ENCODE measurements around the gene SLC22A23.

Gene SLC22A23

DNA sequence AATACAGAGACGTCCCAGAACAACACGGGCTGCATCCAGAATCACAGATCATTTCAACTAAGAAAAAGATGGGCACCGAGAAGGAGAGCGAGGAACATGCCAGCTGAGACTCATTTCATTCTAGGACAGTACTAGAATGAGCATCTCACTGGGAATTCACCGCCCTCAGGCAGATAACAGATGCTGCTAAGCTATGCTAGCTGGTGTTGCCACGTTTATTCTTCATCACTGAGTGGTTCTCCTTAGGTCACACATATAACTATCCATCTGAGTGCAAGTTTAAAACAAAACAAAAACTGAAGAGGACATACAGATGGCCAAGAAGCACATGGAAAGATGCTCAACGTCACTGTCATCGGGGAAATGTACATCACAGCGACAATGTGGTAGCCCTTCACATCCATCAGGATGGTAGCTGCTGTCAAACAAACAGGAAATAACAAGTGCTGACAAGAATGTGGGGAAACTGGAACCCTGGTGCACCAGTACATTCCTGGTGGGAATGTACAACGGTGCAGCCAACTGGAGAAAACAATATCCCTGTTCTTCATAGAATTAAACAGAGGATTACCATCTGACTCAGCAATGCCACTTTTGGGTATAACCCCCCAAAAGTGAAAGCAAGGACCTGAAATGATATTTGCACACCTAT is 97.6 kb downstream of the SLC22A23 start (continued):
- TF ChIP-seq ZNF623 (tag by site-specific recombination; IDR thresholded peaks at IDR 0.05) = no peak
- TF ChIP-seq, protein P1, sequence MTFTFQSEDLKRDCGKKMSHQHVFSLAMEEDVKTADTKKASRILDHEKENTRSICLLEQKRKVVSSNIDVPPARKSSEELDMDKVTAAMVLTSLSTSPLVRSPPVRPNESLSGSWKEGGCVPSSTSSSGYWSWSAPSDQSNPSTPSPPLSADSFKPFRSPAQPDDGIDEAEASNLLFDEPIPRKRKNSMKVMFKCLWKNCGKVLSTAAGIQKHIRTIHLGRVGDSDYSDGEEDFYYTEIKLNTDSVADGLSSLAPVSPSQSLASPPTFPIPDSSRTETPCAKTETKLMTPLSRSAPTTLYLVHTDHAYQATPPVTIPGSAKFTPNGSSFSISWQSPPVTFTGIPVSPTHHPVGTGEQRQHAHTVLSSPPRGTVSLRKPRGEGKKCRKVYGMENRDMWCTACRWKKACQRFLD (tag by site-specific recombination; IDR thresholded peaks at IDR 0.05) = no peak

DNA sequence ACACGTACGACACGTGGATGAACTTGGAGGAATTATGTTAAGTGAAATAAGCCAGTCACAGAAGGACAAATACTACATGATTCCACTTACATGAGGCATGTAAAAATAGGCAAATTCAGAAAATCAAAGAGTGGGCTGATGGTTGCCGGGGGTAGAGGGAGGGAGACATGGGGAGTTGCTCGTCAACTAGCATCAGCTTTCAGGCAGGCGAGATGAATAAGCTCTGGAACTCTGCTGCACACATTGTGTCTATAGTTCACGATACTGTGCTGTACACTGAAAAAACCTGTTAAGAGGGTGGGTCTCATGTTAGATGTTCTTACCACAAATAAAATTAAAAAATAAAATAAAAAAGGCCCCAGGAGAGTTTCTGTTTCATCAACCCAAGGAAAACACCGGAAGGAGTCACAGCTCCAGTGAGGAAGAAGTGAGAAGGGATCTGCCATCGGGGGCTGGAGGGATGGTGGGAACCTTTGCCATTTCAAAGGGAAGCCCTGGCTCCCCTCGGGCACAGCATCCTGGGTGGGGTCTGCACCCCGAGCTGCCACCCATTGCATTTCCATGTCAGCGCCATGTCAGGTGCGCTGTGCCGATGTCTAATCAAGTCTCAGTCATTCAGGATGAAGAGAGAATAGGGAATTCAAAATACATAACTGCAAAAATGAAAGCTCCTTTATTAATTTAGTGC is 98.3 kb downstream of the SLC22A23 start:
- Histone ChIP-seq H3K9me3 (ENCODE audit: control insufficient read depth, insufficient read depth, low read depth, low read length) (no peaks in the 10 kb centered on the region), H3K4me3 (ENCODE audit: low read depth, low read length) (no peak overlapping the region), H3K4me1 (ENCODE audit: control insufficient read depth, insufficient read depth, low read length) (peaks cover 12% of the 10 kb centered on the region), H3K27ac (ENCODE audit: extremely low read depth, low read depth, low read length) (no peak overlapping the region), H3K36me3 (ENCODE audit: control insufficient read depth in 2 of 2, insufficient read depth in 1 of 2, low read length in 2 of 2) (no peaks in the 10 kb centered on the region)
- ChIA-PET CTCF (no interaction called here), POLR2A (interaction anchor here (0.6 kb wide), 1 partner anchor 79 kb away, joined by 4 read pairs; no protein-coding TSS in a partner anchor)
- no peak for TF ChIP-seq ZNF221 (tag by site-specific recombination; IDR thresholded peaks at IDR 0.05; ENCODE audit: borderline replicate concordance)
- no peak for TF ChIP-seq SCRT1 (tag by site-specific recombination; IDR thresholded peaks at IDR 0.05; ENCODE audit: borderline replicate concordance)
- no peak for TF ChIP-seq ZNF76 (tag by site-specific recombination; IDR thresholded peaks at IDR 0.05; ENCODE audit: borderline replicate concordance, low read depth)
- no peak for TF ChIP-seq ZNF155 (tag by site-specific recombination; IDR thresholded peaks at IDR 0.05)
- TF ChIP-seq, protein P2, sequence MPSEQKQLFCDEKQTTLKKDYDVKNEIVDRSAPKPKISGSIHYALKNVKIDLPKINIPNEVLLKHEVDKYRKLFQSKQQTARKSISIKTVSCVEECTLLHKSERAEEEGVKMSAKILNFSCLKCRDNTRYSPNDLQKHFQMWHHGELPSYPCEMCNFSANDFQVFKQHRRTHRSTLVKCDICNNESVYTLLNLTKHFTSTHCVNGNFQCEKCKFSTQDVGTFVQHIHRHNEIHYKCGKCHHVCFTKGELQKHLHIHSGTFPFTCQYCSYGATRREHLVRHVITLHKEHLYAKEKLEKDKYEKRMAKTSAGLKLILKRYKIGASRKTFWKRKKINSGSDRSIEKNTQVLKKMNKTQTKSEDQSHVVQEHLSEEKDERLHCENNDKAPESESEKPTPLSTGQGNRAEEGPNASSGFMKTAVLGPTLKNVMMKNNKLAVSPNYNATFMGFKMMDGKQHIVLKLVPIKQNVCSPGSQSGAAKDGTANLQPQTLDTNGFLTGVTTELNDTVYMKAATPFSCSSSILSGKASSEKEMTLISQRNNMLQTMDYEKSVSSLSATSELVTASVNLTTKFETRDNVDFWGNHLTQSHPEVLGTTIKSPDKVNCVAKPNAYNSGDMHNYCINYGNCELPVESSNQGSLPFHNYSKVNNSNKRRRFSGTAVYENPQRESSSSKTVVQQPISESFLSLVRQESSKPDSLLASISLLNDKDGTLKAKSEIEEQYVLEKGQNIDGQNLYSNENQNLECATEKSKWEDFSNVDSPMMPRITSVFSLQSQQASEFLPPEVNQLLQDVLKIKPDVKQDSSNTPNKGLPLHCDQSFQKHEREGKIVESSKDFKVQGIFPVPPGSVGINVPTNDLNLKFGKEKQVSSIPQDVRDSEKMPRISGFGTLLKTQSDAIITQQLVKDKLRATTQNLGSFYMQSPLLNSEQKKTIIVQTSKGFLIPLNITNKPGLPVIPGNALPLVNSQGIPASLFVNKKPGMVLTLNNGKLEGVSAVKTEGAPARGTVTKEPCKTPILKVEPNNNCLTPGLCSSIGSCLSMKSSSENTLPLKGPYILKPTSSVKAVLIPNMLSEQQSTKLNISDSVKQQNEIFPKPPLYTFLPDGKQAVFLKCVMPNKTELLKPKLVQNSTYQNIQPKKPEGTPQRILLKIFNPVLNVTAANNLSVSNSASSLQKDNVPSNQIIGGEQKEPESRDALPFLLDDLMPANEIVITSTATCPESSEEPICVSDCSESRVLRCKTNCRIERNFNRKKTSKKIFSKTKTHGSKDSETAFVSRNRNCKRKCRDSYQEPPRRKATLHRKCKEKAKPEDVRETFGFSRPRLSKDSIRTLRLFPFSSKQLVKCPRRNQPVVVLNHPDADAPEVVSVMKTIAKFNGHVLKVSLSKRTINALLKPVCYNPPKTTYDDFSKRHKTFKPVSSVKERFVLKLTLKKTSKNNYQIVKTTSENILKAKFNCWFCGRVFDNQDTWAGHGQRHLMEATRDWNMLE (tag by site-specific recombination; conservative IDR thresholded peaks at IDR 0.05; ENCODE audit: low read depth) = no peak
- TF ChIP-seq ZNF521 (tag by site-specific recombination; IDR thresholded peaks at IDR 0.05) = no peak

DNA sequence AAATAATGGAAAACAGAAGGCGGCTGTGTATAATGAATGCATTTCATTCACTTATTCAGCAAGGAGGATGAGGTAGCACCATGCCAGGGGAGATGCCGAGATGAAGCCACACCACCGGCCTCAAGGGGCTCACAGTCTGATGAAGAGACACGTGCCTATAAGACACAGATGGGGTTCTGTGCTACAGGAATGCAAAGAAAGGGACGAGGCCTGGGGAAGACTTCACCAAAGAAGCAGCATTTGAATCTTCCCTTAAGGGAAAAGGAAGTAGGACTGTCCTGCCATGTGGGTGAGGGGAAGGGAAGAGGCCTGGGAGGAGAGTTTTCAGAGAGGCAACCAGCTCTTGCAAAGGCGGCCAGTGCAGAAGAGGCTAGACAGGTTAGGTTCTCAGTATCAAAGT is 99.2 kb downstream of the SLC22A23 start:
- ChIA-PET CTCF (interaction anchor here (0.7 to 0.8 kb wide), 2 partner anchors 55 to 78 kb away, joined by 3 to 4 read pairs; no protein-coding TSS in a partner anchor), POLR2A (no interaction called here)
- TF ChIP-seq ZNF843 (tag by site-specific recombination; IDR thresholded peaks at IDR 0.05) = no peak
- TF ChIP-seq MYNN (tag by site-specific recombination; IDR thresholded peaks at IDR 0.05; ENCODE audit: borderline replicate concordance) = no peak
- no peak for TF ChIP-seq ZNF701 (tag by site-specific recombination; IDR thresholded peaks at IDR 0.05)
- no peak for TF ChIP-seq KLF1 (tag by site-specific recombination; IDR thresholded peaks at IDR 0.05)
- TF ChIP-seq ZNF202 (tag by site-specific recombination; IDR thresholded peaks at IDR 0.05; ENCODE audit: borderline replicate concordance) = no peak
- no peak for TF ChIP-seq KLF10 (tag by site-specific recombination; IDR thresholded peaks at IDR 0.05)
- no peak for TF ChIP-seq ZNF530 (tag by site-specific recombination; IDR thresholded peaks at IDR 0.05; ENCODE audit: low read depth)
- TF ChIP-seq ZNF548 (tag by site-specific recombination; IDR thresholded peaks at IDR 0.05) = no peak
- TF ChIP-seq ZNF24 (tag by site-specific recombination; IDR thresholded peaks at IDR 0.05) = no peak
- no peak for TF ChIP-seq ZSCAN16 (tag by site-specific recombination; IDR thresholded peaks at IDR 0.05)
- TF ChIP-seq, protein P3, sequence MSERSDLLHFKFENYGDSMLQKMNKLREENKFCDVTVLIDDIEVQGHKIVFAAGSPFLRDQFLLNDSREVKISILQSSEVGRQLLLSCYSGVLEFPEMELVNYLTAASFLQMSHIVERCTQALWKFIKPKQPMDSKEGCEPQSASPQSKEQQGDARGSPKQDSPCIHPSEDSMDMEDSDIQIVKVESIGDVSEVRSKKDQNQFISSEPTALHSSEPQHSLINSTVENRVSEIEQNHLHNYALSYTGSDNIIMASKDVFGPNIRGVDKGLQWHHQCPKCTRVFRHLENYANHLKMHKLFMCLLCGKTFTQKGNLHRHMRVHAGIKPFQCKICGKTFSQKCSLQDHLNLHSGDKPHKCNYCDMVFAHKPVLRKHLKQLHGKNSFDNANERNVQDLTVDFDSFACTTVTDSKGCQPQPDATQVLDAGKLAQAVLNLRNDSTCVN (tag by site-specific recombination; optimal IDR thresholded peaks at IDR 0.05) = no peak
- TF ChIP-seq ZBTB8A (tag by site-specific recombination; IDR thresholded peaks at IDR 0.05) = no peak
- no peak for TF ChIP-seq KLF16 (tag by site-specific recombination; IDR thresholded peaks at IDR 0.05)
- no peak overlapping the region for H3K4me3 ChIP-seq (ENCODE audit: low read depth, low read length)
- H3K27ac ChIP-seq (ENCODE audit: extremely low read depth, low read depth, low read length) = no peak overlapping the region
- no peaks in the 10 kb centered on the region for H3K9me3 ChIP-seq (ENCODE audit: control insufficient read depth, insufficient read depth, low read depth, low read length)
- H3K36me3 ChIP-seq (ENCODE audit: control insufficient read depth in 2 of 2, insufficient read depth in 1 of 2, low read length in 2 of 2) = no peaks in the 10 kb centered on the region
- peaks cover 15% of the 10 kb centered on the region for H3K4me1 ChIP-seq (ENCODE audit: control insufficient read depth, insufficient read depth, low read length)
